HepG2 (cell line): ENCODE data around the gene PCDHGA5. TPM values are rescaled to one million over a fixed set of nuclear protein-coding genes. Genes with fewer than 3 reads are reported as not detected.
A peak's percentile ranks its signal among the peaks of the same experiment; 100 is the strongest.

ENCODE experiments used
- AFF4 ChIP-seq: sonication (generic); formaldehyde crosslinking; IDR thresholded peaks from 2 replicates; pipeline ENCODE4 v1.4.0; 2020; ENCODE audit warnings: missing genetic modification reagents
- ATF5 ChIP-seq: sonication (generic); formaldehyde crosslinking; IDR thresholded peaks from 2 replicates; pipeline ENCODE4 v1.4.0; 2020; ENCODE audit warnings: mild to moderate bottlenecking, low read depth, missing genetic modification reagents
- BATF2 ChIP-seq: sonication (generic); formaldehyde crosslinking; IDR thresholded peaks from 2 replicates; pipeline ENCODE4 v1.8.0; 2022; ENCODE audit warnings: mild to moderate bottlenecking, missing genetic modification reagents, moderate library complexity
- E2F5 ChIP-seq: sonication (generic); formaldehyde crosslinking; conservative IDR thresholded peaks from 2 replicates; pipeline ENCODE4 v1.4.0; 2020; ENCODE audit warnings: missing genetic modification reagents
- HNRNPUL1 ChIP-seq: fragments of 200-400 bp; formaldehyde crosslinking; IDR thresholded peaks from 2 replicates; pipeline ENCODE4 v1.6.1; 2017; ENCODE audit warnings: low read depth, mild to moderate bottlenecking, low read length, moderate library complexity
- KLF12 ChIP-seq: sonication (generic); formaldehyde crosslinking; IDR thresholded peaks from 2 replicates; pipeline ENCODE4 v1.4.0; 2020; ENCODE audit warnings: missing genetic modification reagents, borderline replicate concordance
- MAFF ChIP-seq: IDR thresholded peaks from 2 replicates; pipeline ENCODE4 v1.6.1; 2011; ENCODE audit warnings: low read depth, low read length, improper control_type of control experiment
- MAZ ChIP-seq, 2 experiments: sonication (generic) in 1 of 2; formaldehyde crosslinking in 1 of 2; IDR thresholded peaks; 2 replicates each; pipeline versions ENCODE4 v1.5.0 to v1.6.1; 2012 to 2020; ENCODE audit warnings: low read depth in 2 of 2, mild to moderate bottlenecking in 2 of 2, borderline replicate concordance in 1 of 2, improper control_type of control experiment in 1 of 2, low read length in 1 of 2, missing genetic modification reagents in 1 of 2, moderate library complexity in 1 of 2
- MZF1 ChIP-seq: sonication (generic); formaldehyde crosslinking; IDR thresholded peaks from 2 replicates; pipeline ENCODE4 v1.8.1; 2023; ENCODE audit warnings: mild to moderate bottlenecking, missing genetic modification reagents, borderline replicate concordance
- NR2F6 ChIP-seq, 2 experiments: IDR thresholded peaks; 2 replicates each; pipeline ENCODE4 v1.6.1; 2016; ENCODE audit warnings: antibody characterized with exemption in 1 of 2, mild to moderate bottlenecking in 1 of 2
- PITX1 ChIP-seq: sonication (generic); formaldehyde crosslinking; IDR thresholded peaks from 2 replicates; pipeline ENCODE4 v1.5.1; 2020; ENCODE audit warnings: mild to moderate bottlenecking, missing genetic modification reagents
- PTBP1 ChIP-seq: fragments of 200-400 bp; formaldehyde crosslinking; IDR thresholded peaks from 2 replicates; pipeline ENCODE4 v1.6.1; 2018; ENCODE audit warnings: low read length, low read depth; ENCODE audit not compliant: poor library complexity, severe bottlenecking
- RARA ChIP-seq: IDR thresholded peaks from 2 replicates; pipeline ENCODE4 v1.6.1; 2016; ENCODE audit warnings: missing genetic modification reagents, missing compliant biosample characterization
- SIX1 ChIP-seq: sonication (generic); formaldehyde crosslinking; IDR thresholded peaks from 2 replicates; pipeline ENCODE4 v1.4.0; 2020; ENCODE audit warnings: missing genetic modification reagents, borderline replicate concordance
- SRY ChIP-seq: sonication (generic); formaldehyde crosslinking; IDR thresholded peaks from 2 replicates; pipeline ENCODE4 v1.8.0; 2022; ENCODE audit warnings: mild to moderate bottlenecking, missing genetic modification reagents
- ZBTB25 ChIP-seq: IDR thresholded peaks from 2 replicates; pipeline ENCODE4 v1.6.1; 2018; ENCODE audit warnings: missing genetic modification reagents
- ZMAT3 ChIP-seq: sonication (generic); formaldehyde crosslinking; conservative IDR thresholded peaks from 2 replicates; pipeline ENCODE4 v1.7.0; 2021; ENCODE audit warnings: missing genetic modification reagents
- ZNF484 ChIP-seq: sonication (generic); formaldehyde crosslinking; IDR thresholded peaks from 2 replicates; pipeline ENCODE4 v1.5.1; 2020; ENCODE audit warnings: mild to moderate bottlenecking, low read depth, missing genetic modification reagents, borderline replicate concordance
- ZNF530 ChIP-seq: sonication (generic); formaldehyde crosslinking; IDR thresholded peaks from 2 replicates; pipeline ENCODE4 v1.5.0; 2020; ENCODE audit warnings: low read depth, mild to moderate bottlenecking, missing genetic modification reagents
- ZNF567 ChIP-seq: sonication (generic); formaldehyde crosslinking; IDR thresholded peaks from 2 replicates; pipeline ENCODE4 v1.8.1; 2023; ENCODE audit warnings: mild to moderate bottlenecking, missing genetic modification reagents, borderline replicate concordance
- ZNF576 ChIP-seq: sonication (generic); formaldehyde crosslinking; IDR thresholded peaks from 2 replicates; pipeline ENCODE4 v1.4.0; 2020; ENCODE audit warnings: mild to moderate bottlenecking, missing genetic modification reagents
- polyA plus RNA-seq, 8 experiments: library from polyadenylated mRNA; depleted of rRNA in 3 of 8; stranded (reverse) in 7 of 8; unstranded in 1 of 8; fragments of >200 nt; fragmentation: Illumina TruSeq in 4 of 8; extraction: Trizol in 4 of 8; gene quantifications; 2 replicates each; pipeline versions ENCODE4 v1.2.1 to v1.2.3, GENCODE V29; 2011 to 2016; ENCODE audit warnings: low read depth in 4 of 8, missing spikeins in 1 of 8, mixed read lengths in 1 of 8; ENCODE audit not compliant: insufficient read depth in 1 of 8
- total RNA-seq, 5 experiments: library from RNA; depleted of rRNA; stranded (reverse); fragments of >200 nt; fragmentation: Illumina TruSeq; extraction: Trizol; gene quantifications; 2 replicates each; pipeline ENCODE4 v1.2.3, GENCODE V29; 2016; ENCODE audit warnings: low read depth in 1 of 5

Gene PCDHGA5
- total and polyA plus RNA-seq, 2 of the 13 experiments (the other 11 are each of a cell fraction or from before 2014, with no cell fraction given): 0.27 to 0.32 TPM

GRCh38 chr5:141326088-141326854 lies 37.7 kb upstream of the PCDHGA5 start (continued):
- TF ChIP-seq BATF2 (no peak), ZBTB25 (CRISPR knock-in tag) (no peak), PTBP1 (no peak), ZNF530 (no peak), ZNF484 (CRISPR knock-in tag) (no peak), HNRNPUL1 (no peak), SIX1 (CRISPR knock-in tag) (no peak), ATF5 (CRISPR knock-in tag) (no peak), SRY (CRISPR knock-in tag) (no peak), PITX1 (CRISPR knock-in tag) (no peak), ZMAT3 (CRISPR knock-in tag) (no peak), MAFF (peak; percentile 35; the same call in 1 of the 2 replicates), E2F5 (CRISPR knock-in tag) (no peak), MZF1 (CRISPR knock-in tag) (no peak), ZNF567 (CRISPR knock-in tag) (no peak), AFF4 (CRISPR knock-in tag) (no peak), NR2F6 (IDR thresholded peaks at IDR 0.05) (no peak), NR2F6 (CRISPR knock-in tag; IDR thresholded peaks at IDR 0.05) (no peak), RARA (CRISPR knock-in tag) (no peak), ZNF576 (no peak), MAZ (IDR thresholded peaks at IDR 0.05; ENCODE audit: borderline replicate concordance, low read depth, low read length) (no peak), MAZ (CRISPR knock-in tag; IDR thresholded peaks at IDR 0.05; ENCODE audit: low read depth) (no peak), KLF12 (CRISPR knock-in tag) (no peak)
